Cerebellar nuclear complex (tissue), 1 donor: ENCODE data around the gene RBM44.
A peak's percentile ranks its signal among the peaks of the same experiment; 100 is the strongest.
"Not testable (repeated sequence)": the region's sequence is repeated elsewhere in the genome, so short reads cannot be mapped to it uniquely, and the experiment has no call there.

Experiments
- DNase-seq, 2 experiments: peaks; one replicate each; lab custom pipeline; 2025; lab: John Stamatoyannopoulos, UW

The RBM44 gene

GRCh38 chr2:237858294-237859081 lies 59.9 kb downstream of the RBM44 start:
- DNase-seq: peak in 1 of 2 experiments; percentile 22

- no peak for DNase-seq
Observed at GRCh38 chr2:237859082-237859433, 60.5 kb downstream of the RBM44 start.

- DNase-seq: no peak
Observed at GRCh38 chr2:237859533-237860272, 61.1 kb downstream of the RBM44 start, which contains the start of gene RAMP1. RAMP1 (plus strand) TSS chr2:237859623; CDS start chr2:237859676, 53 bp downstream.

GRCh38 chr2:237860273-237860935 lies 61.8 kb downstream of the RBM44 start:
- no peak for DNase-seq

GRCh38 chr2:237861875-237862527 lies 63.4 kb downstream of the RBM44 start:
- DNase-seq: no peak

- DNase-seq: no peak
Observed at GRCh38 chr2:237862528-237862895, 63.9 kb downstream of the RBM44 start.

- DNase-seq: no peak
Observed at GRCh38 chr2:237863102-237863511, 64.5 kb downstream of the RBM44 start.

- no peak for DNase-seq
Observed at GRCh38 chr2:237863689-237864443, 65.3 kb downstream of the RBM44 start.

GRCh38 chr2:237864444-237864931 lies 65.9 kb downstream of the RBM44 start:
- no peak for DNase-seq

- DNase-seq: no peak
Observed at GRCh38 chr2:237864940-237865622, 66.5 kb downstream of the RBM44 start.

GRCh38 chr2:237865623-237866041 lies 67.1 kb downstream of the RBM44 start:
- DNase-seq: no peak

GRCh38 chr2:237866101-237866621 lies 67.6 kb downstream of the RBM44 start:
- no peak for DNase-seq

- DNase-seq: no peak
Observed at GRCh38 chr2:237867465-237867864, 68.9 kb downstream of the RBM44 start.

- DNase-seq: not testable (repeated sequence)
Observed at GRCh38 chr2:237868074-237868473, 69.5 kb downstream of the RBM44 start.

- DNase-seq: no peak
Observed at GRCh38 chr2:237868631-237869342, 70.2 kb downstream of the RBM44 start.

GRCh38 chr2:237869343-237870102 lies 70.9 kb downstream of the RBM44 start:
- DNase-seq: no peak

- no peak for DNase-seq
Observed at GRCh38 chr2:237870126-237870525, 71.5 kb downstream of the RBM44 start.

GRCh38 chr2:237870754-237871651 lies 72.4 kb downstream of the RBM44 start:
- no peak for DNase-seq
